A549 treated with RU486 at 1 μM for 4 hours (cell line): ENCODE results near the gene GCFC2. TPM values are rescaled to one million over a fixed set of nuclear protein-coding genes. Genes with fewer than 3 reads are reported as not detected.

Source experiments
- total RNA-seq: library from RNA; stranded (reverse); fragments of 200-300 nt; extraction: Qiagen RNA extraction; gene quantifications from 5 replicates; pipeline ENCODE4 v1.2.3, GENCODE V29; 2022; ENCODE audit warnings: low read depth

Gene GCFC2
- total RNA-seq, result 13.5 to 18.9 TPM (median 16.8 TPM) in 5 replicates

GRCh38 chr2:75710577-75711253 lies at the start of gene GCFC2:
Gene GCFC2, minus strand, starts transcription at chr2:75710915. Its CDS starts 60 bp downstream, at chr2:75710855.

GRCh38 chr2:75646583-75647425 lies 63.9 kb downstream of the GCFC2 start, which contains the start of gene MRPL19:
Gene MRPL19, plus strand, starts transcription at chr2:75646783. Its CDS starts 25 bp downstream, at chr2:75646808.

Other genes with a start within 250 kb of the GCFC2 start
- gene EVA1A, start 150.0 kb downstream of the GCFC2 start, total RNA-seq, result 12.3 to 18.2 TPM (median 14.5 TPM) in 5 replicates
- 67.1 to 79.2 TPM (median 76.3 TPM) in 5 replicates for gene MRPL19, start 64.1 kb downstream of the GCFC2 start, total RNA-seq